ENCODE measurements around the gene MYB. TPM values are rescaled to one million over a fixed set of nuclear protein-coding genes. Genes with fewer than 3 reads are reported as not detected.

Gene MYB
- total RNA-seq, 4 donors from 2014 or later: 0.18 to 4.0 (median 0.59) TPM; not detected in 1

GRCh38 chr6:135235716-135236115 is 54.6 kb downstream of the MYB start:
- Histone ChIP-seq H3K4me1 (no peaks in the 10 kb centered on the region), H3K9me3 (no peaks in the 10 kb centered on the region), H3K27ac (no peak overlapping the region), H3K27me3 (no peaks in the 10 kb centered on the region), H3K36me3 (no peaks in the 10 kb centered on the region), H3K4me3 (no peak overlapping the region)
- TF ChIP-seq POLR2A (IDR thresholded peaks at IDR 0.05) (no peak), CTCF (IDR thresholded peaks at IDR 0.05) (no peak)
- intact Hi-C loops (cut with DNase I; ENCODE audit: low total_unique reads): no loop called here
- no peak for DNase-seq

- intact Hi-C loops (cut with DNase I; ENCODE audit: low total_unique reads): no loop called here
- TF ChIP-seq POLR2A (IDR thresholded peaks at IDR 0.05) (no peak), CTCF (IDR thresholded peaks at IDR 0.05) (no peak)
- H3K9me3 ChIP-seq: no peaks in the 10 kb centered on the region
- H3K27ac ChIP-seq: no peak overlapping the region
- H3K36me3 ChIP-seq: no peaks in the 10 kb centered on the region
- H3K4me1 ChIP-seq: no peaks in the 10 kb centered on the region
- no peak overlapping the region for H3K4me3 ChIP-seq
- DNase-seq: no peak
- no peaks in the 10 kb centered on the region for H3K27me3 ChIP-seq
Observed at GRCh38 chr6:135236319-135236718, 55.2 kb downstream of the MYB start.

GRCh38 chr6:135236732-135237131 is 55.6 kb downstream of the MYB start:
- Histone ChIP-seq H3K27ac (no peak overlapping the region), H3K27me3 (no peaks in the 10 kb centered on the region), H3K4me1 (no peaks in the 10 kb centered on the region), H3K4me3 (no peak overlapping the region), H3K9me3 (no peaks in the 10 kb centered on the region), H3K36me3 (no peaks in the 10 kb centered on the region)
- TF ChIP-seq CTCF (IDR thresholded peaks at IDR 0.05) (no peak), POLR2A (IDR thresholded peaks at IDR 0.05) (no peak)
- no peak for DNase-seq
- intact Hi-C loops (cut with DNase I; ENCODE audit: low total_unique reads): no loop called here

GRCh38 chr6:135240711-135241110 is 59.6 kb downstream of the MYB start:
- Histone ChIP-seq H3K36me3 (no peaks in the 10 kb centered on the region), H3K4me1 (no peaks in the 10 kb centered on the region), H3K27ac (no peak overlapping the region), H3K9me3 (no peaks in the 10 kb centered on the region), H3K27me3 (no peaks in the 10 kb centered on the region), H3K4me3 (no peak overlapping the region)
- TF ChIP-seq POLR2A (IDR thresholded peaks at IDR 0.05) (no peak), CTCF (IDR thresholded peaks at IDR 0.05) (no peak)
- intact Hi-C loops (cut with DNase I; ENCODE audit: low total_unique reads): no loop called here
- DNase-seq: no peak

- no peaks in the 10 kb centered on the region for H3K9me3 ChIP-seq
- no peaks in the 10 kb centered on the region for H3K4me1 ChIP-seq
- intact Hi-C loops (cut with DNase I; ENCODE audit: low total_unique reads): no loop called here
- H3K27ac ChIP-seq: no peak overlapping the region
- H3K36me3 ChIP-seq: no peaks in the 10 kb centered on the region
- TF ChIP-seq POLR2A (IDR thresholded peaks at IDR 0.05): no peak
- no peak for TF ChIP-seq CTCF (IDR thresholded peaks at IDR 0.05)
- DNase-seq: no peak
- no peaks in the 10 kb centered on the region for H3K27me3 ChIP-seq
- H3K4me3 ChIP-seq: no peak overlapping the region
Observed at GRCh38 chr6:135243871-135244796, 63.0 kb downstream of the MYB start.

Measured in uterus (tissue), 4 donors.